ENCODE results near the gene PRPH. TPM values are rescaled to one million over a fixed set of nuclear protein-coding genes. Genes with fewer than 3 reads are reported as not detected.

The PRPH gene
- total RNA-seq, 1 donor from 2014 or later = 0.57 TPM

Other genes with a start within 250 kb of the PRPH start
- 33.5 TPM for gene KMT2D, start 234.4 kb upstream of the PRPH start, total RNA-seq
- gene RHEBL1, start 225.2 kb upstream of the PRPH start, total RNA-seq = 0.41 TPM
- 0.87 TPM for gene DHH, start 200.3 kb upstream of the PRPH start, total RNA-seq
- 26.3 TPM for gene LMBR1L, start 184.3 kb upstream of the PRPH start, total RNA-seq
- gene TUBA1B, start 163.8 kb upstream of the PRPH start, total RNA-seq = 510 TPM
- gene TUBA1A, start 106.1 kb upstream of the PRPH start, total RNA-seq = 135 TPM
- gene TUBA1C, start 30.1 kb upstream of the PRPH start, total RNA-seq = 86.2 TPM
- gene TROAP, start 28.1 kb downstream of the PRPH start, total RNA-seq = 0.97 TPM
- not detected for gene C1QL4, start 42.0 kb downstream of the PRPH start, total RNA-seq
- not detected for gene DNAJC22, start 51.7 kb downstream of the PRPH start, total RNA-seq
- gene SPATS2, start 72.3 kb downstream of the PRPH start, total RNA-seq = 6.4 TPM
- 0.27 TPM for gene KCNH3, start 243.9 kb downstream of the PRPH start, total RNA-seq